GM21423 (cell line): ENCODE data around the gene C14orf93.
A peak's percentile ranks its signal among the peaks of the same experiment; 100 is the strongest.

Experiments
- ATAC-seq: cut with Tn5 transposase; IDR thresholded peaks from one replicate; pipeline ENCODE4 v1.9.1; 2021; ENCODE audit warnings: mild to moderate bottlenecking, moderate library complexity; ENCODE audit not compliant: unreplicated experiment

C14orf93 gene

GRCh38 chr14:23047034-23047634 lies 37.2 kb upstream of the C14orf93 start:
- ATAC-seq, result no peak

DNA sequence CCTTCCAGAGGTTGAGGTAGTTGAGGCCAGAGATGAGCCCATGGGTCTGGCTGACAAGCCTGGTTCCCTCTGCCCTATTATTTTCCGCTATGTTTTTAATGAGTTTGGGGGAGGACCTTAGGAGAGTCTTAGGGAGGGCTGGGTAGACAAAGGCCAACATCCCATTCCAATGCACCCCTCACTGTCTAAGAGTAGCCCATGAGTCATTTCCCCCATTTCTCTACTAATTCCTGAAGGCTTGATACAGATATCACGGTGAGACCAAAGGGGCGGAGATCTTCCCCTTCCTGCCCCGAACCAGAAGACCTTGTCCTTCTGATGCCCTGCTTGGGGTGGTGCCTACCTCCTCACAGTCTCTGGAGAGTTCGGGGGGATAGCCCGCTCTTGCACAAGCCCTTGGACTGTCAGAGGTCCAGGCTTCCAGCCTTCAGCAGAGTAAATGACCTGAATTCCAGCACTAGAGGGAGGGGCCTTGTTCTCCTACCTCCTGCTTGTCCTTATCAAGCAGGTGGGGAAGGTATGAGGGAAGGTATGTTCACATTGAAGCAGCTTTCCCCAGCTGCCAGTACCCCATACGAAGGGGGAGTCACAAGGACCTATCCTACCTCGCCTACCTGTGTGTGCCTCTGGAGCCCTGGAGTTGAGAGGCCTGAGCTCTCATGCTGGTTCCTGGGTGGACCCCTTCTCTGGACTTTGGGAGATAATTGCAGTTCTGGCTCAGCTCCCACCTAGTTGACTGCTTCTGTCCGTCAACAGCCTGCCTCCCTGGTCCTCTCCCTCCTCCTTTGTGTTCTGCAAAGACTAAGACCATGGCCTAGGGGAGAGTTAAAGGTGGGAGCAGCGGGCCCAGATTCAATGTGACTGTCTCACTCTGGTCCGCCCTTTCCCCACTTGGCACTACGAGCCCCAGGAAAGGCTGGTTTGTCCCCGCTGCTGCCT lies 35.7 kb upstream of the C14orf93 start:
- no peak for ATAC-seq

DNA sequence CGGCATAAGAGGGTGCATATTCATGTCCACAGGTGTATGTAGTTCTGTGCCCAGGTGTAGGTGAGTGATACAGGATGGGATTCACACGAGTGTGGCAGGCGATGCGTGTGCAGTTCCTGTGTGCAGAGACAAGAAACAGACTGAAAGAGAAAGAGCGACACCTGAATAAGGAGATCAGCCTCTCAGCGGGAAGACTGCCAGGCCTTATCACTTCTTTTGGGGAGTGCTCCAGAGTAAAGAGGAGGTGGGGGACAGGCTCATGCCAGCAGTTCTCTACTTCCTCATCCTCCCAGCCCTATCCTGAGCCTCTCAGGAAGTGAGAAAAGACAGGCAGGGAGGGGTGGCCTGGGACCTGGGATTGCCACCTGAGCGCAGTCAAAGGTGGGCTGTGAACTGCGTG lies 34.9 kb upstream of the C14orf93 start:
- no peak for ATAC-seq

DNA sequence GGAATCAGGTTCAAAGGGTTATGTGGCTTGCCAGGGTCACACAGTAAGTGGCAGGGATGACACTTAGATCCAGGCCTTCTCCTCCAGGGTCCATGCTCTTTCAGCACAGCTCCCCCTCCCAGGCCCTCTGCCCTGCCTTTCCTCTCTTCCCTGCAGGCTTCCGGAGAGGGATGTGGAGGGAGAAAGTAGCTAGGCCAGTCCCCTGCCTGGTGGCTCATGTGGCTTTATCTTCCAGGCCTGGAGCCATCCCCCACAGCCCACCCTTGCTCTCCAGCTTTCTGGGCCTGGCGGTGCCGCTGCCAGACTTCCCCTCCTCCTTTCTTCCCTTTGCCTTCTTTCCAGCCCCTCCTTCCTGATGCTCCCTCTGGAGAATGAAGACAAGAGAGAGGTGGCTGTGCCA lies 33.8 kb upstream of the C14orf93 start:
- ATAC-seq, result no peak

DNA sequence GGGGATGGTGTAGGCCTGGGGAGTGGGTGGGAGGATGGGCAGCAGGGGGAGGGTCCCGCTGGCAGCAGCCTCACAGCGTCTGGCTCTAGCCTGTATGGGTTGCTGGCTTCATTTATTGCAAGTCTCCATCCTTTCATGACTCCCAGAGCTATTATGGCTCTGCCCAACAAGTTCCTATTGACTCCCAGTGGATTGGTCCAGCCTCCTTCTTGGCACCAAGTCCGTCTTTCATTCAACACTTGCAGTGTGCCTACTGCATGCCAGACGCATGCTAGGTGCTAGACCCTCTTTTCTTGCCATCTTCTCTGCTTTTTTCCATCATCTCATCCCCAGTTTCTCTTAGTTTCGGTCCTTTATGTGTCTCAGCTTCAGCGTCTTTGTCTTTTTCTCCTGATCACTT lies 33.2 kb upstream of the C14orf93 start:
- no peak for ATAC-seq

DNA sequence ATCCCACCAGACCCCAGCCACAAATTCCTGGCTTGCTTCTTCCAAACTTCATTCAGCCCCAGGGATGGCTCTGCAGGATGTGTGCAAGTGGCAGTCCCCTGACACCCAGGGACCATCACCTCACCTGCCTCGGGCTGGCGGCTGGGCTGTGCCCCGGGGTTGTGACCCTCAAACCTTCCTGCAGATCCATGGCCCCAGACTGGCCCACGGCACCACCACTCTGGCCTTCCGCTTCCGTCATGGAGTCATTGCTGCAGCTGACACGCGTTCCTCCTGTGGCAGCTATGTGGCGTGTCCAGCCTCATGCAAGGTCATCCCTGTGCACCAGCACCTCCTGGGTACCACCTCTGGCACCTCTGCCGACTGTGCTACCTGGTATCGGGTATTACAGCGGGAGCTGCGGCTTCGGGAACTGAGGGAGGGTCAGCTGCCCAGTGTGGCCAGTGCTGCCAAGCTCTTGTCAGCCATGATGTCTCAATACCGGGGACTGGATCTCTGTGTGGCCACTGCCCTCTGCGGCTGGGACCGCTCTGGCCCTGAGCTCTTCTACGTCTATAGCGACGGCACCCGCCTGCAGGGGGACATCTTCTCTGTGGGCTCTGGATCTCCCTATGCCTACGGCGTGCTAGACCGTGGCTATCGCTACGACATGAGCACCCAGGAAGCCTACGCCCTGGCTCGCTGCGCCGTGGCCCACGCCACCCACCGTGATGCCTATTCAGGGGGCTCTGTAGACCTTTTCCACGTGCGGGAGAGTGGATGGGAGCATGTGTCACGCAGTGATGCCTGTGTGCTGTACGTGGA lies 32.4 kb upstream of the C14orf93 start, which contains the start of gene PSMB11:
Gene PSMB11 (plus strand): TSS at position 51 of the 804 bp plus-strand sequence. CDS start 14 bp downstream, at position 65.
- no peak for ATAC-seq

DNA sequence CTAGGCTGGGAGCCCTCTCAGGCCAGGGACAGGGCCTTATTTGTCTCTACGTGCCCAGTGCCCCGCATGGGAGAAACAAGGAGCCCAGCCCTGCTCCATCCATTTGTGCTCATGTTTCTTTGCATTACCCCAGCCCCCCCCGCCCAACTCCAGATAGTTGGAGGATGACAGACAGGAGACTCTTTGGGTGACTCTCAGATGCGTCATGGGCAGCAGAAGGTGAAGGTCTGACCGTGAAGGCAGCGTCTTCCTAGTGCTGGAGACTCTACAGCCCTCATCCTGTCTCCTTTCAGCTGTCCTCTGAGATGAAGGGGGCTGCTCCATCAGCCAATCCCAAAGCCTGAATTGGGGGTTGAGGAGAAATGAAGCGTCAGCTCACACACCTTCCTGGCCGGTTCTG lies 31.8 kb upstream of the C14orf93 start:
- no peak for ATAC-seq

GRCh38 chr14:23040100-23040499 lies 30.2 kb upstream of the C14orf93 start:
- ATAC-seq, result no peak

DNA sequence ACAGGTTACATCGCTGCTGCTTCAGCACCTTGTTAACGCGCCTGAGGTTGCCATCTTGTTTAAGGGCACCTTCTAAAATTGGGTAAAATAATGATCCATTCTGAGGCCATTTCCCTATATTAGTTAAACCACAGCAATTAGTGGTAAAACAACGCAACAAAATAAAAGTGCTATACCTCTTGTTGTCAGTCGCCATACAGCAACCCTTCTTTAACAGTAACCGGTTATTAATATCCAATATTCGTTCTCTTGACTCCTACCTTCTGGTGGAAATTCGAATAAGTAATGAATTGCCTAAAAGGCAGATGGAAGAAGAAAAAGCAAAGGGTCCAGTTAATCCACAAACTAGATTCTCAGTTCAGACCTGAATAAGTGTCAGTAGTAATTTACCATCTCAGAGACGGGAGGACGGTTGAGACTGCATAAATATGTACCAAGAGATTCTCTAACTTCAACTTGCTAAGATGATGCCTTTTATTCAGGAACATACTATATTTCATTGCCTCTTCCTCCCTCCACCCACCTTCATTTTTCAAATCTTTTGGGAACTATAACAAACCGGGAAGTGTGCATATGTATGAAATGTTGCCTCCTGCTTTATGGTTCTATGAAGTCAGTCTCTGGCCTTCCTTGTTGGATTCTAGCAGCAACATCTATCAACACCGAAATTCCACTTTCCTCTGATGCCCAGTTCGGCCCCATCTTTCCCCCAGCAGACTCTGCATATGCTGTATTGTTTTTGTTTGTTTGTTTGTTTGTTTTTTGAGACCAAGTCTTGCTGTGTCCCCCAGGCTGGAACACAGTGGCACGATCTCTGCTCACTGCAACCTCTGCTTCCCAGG lies 25.6 kb upstream of the C14orf93 start:
- ATAC-seq, result no peak

DNA sequence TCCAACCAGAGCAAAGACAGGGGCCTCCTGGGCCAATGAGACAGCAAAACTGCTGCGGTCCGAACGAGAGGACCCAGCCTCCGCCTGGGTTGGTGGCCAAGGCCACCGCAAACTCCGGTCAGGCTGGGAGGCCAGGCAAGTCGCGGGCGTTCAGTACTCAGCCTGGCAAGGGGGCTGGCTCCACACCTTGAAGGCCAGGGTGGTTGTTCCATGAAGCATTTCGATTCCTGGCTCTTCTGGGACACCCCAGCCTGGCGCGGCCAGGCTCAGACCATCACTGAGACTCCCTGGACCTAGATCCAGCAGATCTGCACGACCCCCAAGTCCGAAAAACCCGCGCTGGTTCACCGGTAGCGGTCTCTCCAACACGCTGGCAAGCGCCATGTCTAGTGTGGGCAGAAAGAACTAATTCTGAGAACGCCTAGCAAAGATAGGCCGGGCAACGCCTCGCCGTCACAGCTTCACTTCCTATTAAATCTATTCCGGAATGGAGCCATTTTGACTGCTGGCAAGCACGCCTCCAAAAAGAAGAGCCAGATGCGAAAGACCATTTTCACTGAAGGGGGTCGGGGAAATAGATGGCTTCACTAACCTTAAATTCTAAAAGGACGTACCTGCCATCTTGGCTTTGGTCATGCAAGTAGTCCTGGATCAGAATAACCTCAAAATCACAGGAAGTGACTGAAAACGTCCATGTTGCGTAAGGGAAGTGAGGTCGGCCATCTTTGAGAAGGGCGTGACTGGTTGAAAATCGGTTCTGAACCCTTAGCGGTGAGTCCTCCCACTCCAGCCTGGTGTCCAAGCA lies 24.8 kb upstream of the C14orf93 start, which contains the start of gene PSMB5:
Gene PSMB5 (minus strand): TSS at position 403 of the 805 bp plus-strand sequence. CDS start 19 bp downstream, at position 384.
- ATAC-seq, result peak; percentile 93

- ATAC-seq, result no peak
These were observed 24.0 kb upstream of the C14orf93 start for GRCh38 chr14:23033801-23034497.

DNA sequence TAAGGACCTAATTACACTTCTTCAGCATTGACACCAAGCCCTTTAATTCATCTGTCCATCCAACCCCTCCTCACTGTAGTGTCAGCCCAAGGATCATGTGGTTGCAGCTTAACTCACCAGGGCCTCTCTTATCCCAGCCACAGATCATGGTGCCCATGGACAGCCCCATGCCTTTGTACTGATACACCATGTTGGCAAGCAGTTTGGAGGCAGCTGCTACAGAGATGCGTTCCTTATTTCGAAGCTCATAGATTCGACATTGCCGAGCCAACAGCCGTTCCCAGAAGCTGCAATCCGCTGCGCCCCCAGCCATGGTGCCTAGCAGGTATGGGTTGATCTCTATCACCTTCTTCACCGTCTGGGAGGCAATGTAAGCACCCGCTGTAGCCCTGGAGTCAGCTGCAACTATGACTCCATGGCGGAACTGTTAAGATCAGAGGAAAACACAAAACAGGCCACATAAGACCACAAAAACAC lies 23.3 kb upstream of the C14orf93 start:
- ATAC-seq, result no peak

- no peak for ATAC-seq
These were observed 21.0 kb upstream of the C14orf93 start for GRCh38 chr14:23030936-23031335.

DNA sequence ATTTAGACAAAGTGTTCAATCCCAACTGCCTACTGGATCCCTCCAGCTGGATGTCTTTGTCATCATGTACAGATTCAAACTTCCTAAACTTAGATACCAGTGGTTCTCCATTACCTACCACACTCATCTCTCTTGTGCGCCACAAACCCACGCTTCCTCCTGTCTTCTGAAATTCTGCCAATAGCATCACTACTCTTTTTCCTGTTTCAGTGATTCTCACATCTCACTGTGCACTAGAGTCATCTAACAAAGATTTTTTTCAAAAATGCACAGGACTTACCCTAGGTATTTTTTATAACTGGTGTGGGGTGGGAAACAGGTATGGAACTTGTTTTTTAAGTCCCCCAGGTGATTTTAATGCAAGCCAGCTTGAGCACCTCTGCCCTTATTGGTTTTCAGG lies 18.9 kb upstream of the C14orf93 start:
- ATAC-seq, result no peak

GRCh38 chr14:23025151-23025814 lies 15.3 kb upstream of the C14orf93 start:
- ATAC-seq, result no peak

DNA sequence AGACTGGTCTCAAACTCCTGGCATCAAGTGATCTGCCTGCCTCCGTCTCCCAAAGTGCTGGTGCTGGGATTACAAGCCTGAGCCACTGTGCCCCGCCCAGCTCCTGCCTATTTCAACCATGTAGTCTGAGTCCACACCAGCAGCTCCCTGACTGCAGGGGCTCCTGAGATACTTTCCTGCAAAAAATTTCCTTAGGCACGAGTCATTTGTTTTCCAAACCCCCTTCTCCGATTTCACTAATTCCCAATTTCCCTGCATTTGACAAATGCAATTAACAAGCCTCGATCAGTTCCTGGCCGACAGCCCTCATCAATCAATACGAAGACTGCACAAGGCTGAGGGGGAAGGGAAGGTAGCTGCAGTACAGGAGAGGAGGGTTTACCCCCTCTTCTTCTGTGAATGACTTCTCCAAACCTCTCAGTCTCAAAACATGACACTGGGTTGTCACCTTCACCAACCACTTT lies 14.7 kb upstream of the C14orf93 start:
- ATAC-seq, result no peak

DNA sequence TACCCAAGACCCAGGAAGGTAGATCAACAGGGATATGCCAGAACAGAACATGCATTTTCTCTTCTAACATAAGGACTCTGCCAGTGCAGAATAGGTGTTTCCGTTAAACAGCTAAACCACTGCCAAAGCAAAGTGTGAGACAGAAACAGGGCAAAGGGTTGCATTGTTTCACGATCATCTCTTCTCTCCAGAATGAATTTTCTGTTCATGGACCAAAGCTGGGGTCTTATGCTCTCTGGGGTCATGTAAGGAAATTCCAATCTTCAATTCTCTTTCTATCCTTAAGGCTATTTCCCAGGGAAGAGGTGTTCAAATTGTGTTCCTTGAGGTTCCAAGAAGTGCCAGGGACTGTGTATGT lies 13.8 kb upstream of the C14orf93 start:
- no peak for ATAC-seq
